GM19025 (cell line): ENCODE results near the gene AMZ1.
A peak's percentile ranks its signal among the peaks of the same experiment; 100 is the strongest.

ENCODE experiments used
- ATAC-seq: cut with Tn5 transposase; IDR thresholded peaks from one replicate; pipeline ENCODE4 v1.9.1; 2021; ENCODE audit warnings: mild to moderate bottlenecking, low read depth, moderate library complexity; ENCODE audit not compliant: unreplicated experiment

The AMZ1 gene, protein sequence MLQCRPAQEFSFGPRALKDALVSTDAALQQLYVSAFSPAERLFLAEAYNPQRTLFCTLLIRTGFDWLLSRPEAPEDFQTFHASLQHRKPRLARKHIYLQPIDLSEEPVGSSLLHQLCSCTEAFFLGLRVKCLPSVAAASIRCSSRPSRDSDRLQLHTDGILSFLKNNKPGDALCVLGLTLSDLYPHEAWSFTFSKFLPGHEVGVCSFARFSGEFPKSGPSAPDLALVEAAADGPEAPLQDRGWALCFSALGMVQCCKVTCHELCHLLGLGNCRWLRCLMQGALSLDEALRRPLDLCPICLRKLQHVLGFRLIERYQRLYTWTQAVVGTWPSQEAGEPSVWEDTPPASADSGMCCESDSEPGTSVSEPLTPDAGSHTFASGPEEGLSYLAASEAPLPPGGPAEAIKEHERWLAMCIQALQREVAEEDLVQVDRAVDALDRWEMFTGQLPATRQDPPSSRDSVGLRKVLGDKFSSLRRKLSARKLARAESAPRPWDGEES

DNA sequence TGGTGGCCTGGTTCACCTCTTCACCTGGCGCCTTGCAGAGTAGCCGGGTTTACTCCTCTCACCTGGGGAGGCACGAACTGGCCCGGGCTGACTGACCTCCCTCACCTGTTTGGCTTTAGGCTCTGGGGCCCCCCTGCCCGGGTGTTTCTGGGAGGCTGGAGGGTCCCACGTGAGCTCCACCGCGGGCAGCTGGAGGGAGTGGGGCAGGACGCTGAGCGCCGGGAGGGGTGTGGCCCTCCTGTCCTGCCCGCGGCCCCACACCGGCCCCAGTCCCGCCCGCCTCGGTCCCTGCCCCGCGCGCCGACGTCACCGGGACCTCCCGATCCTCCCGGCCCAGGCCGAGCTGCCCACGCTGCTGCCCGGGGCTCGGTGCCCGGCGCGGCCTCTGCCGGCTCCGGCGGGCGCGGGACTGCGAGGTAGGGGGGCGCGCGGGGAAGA is at the start of gene AMZ1:
AMZ1 (plus strand) TSS at position 322 of the 438 bp plus-strand sequence. CDS start 12,250 bp downstream, outside the sequence.
- no peak for ATAC-seq

DNA sequence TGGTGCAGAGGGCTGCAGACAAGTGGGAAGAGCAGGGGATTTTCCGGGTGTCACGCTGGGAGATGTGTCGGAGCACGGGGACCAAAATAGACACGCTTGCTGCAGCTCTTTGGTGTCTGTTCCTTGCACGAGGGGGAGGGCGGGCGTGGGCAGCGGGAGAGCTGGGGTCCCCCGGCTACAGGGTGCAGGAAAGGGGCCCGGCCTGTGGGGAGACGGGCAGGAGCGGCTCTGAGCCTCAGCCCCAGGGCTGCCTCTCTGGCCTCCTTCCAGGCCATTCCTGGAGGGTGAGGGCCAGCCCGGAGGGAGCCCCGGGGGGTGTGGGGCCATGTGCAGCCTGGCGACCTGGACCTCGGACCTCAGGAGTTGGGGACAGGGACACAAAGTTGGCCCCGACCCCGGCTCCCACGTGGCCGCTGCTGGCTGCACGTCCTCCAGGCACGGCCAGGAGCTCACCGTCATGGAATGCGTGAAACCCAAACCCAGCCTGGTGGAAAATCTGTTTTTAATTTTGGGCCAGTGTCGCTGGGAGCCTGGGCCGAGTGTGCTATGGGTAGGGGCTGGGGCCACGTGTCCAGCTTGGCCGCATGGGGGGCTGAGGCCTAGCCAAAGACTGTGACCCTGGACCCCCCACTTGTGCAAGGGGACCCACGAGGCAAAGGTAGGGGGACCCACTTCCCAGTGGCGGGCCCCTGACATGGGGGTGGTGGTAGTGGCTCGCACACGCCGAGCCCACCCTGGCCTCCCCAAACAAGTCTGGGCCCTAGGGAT is 49.6 kb upstream of the AMZ1 start:
- no peak for ATAC-seq

DNA sequence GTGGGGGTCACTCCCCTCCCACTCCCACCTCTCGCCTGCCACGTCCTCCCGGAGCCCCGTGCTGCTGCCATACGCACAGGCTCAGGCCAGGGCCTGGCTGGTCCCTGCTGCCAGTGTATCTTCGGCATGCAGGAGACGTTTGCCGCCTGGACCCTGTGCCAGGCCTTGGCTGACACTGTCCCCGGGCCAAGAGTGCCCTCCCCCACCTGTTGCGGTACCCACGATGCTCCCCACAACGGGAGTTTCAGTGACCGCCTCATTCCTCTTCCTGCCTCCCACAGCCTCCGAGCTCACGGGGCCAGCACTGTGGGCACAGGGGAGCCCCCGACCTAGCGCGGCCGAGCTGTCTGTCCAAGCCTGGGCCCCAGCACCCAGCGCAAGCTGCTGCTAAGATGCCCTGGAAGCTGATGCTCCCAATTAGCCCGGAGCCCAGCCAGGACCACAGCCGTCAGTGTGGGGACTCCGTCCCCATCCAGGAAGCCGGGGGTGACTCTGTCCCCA is 48.8 kb upstream of the AMZ1 start:
- no peak for ATAC-seq

DNA sequence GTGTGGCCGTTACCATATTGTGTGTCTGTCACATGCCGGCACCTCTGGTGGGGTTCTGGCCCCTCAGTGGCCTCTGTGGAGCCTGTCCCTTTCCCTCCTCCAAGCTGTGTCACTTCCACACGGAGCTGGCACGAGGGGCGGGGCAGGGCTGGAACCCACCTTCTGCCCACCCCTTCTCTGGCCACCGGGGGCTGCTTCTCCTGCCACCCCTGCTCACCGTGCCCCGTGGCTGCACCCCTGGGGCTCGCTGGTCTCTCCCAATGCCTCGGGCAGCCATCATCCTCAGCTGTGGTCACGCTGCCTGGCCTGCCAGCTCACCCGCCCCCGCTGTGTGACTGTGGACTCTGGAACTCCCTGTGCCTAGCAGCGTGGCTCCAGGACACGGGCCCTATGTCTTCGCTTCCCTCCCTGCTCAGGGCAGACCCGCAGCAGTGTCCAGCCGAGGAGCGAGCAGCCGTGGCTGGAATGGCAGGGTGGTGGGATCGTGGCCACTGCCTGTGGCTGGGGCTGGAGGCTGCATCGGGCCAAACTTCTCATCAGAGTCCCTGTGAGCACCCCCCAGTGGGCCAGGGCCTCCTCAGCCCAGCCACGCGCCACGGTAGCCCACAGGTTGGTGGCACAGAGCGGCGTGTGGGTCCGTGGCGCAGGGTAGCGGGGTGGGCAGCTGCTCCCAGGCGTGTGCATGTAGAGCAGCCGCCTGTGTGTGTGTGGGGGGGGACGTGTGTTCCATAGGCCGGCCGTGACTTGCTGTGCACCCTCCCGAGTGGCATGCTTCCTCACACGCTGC is 48.1 kb upstream of the AMZ1 start:
- no peak for ATAC-seq

DNA sequence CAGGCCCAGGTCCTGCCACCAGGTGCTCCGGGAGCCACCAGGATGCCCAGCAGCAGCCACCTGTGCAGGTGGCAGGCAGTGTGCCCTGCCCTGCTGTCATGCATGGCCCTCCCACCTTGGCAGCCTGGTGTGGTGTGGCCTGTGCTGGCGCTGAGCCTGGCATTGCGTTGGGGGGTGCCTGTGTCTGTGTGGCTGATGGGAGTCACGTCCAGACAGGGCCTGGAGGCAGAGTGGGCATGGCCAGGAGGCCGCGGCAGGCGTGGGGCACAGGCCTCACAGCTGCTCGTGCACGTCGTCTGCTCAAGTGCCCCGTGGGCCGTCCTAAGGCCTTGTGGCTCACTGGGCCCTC is 47.5 kb upstream of the AMZ1 start:
- no peak for ATAC-seq

DNA sequence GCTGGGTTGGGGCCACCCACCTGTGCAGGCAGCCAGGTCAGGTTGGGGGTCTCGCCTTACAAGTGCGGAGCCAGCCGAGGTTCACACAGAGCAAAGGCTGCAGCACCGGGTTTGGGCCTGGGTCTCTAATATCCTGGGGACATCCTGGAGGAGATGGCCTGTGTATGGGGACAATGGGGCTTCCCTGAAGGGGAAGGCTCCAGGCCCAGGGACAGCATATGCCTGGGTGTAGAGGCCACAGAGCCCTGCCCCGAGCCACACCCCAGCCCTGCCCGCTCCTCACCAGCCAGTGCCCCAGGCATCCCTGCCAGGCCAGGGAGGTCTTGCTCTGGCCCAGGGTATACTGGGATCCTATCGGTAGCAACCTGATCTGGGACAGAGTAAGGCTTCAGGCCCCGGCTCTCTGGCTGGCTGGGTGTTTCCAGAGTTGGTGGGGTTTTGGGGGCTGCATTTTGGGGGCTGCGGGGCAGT is 47.1 kb upstream of the AMZ1 start:
- ATAC-seq = no peak

DNA sequence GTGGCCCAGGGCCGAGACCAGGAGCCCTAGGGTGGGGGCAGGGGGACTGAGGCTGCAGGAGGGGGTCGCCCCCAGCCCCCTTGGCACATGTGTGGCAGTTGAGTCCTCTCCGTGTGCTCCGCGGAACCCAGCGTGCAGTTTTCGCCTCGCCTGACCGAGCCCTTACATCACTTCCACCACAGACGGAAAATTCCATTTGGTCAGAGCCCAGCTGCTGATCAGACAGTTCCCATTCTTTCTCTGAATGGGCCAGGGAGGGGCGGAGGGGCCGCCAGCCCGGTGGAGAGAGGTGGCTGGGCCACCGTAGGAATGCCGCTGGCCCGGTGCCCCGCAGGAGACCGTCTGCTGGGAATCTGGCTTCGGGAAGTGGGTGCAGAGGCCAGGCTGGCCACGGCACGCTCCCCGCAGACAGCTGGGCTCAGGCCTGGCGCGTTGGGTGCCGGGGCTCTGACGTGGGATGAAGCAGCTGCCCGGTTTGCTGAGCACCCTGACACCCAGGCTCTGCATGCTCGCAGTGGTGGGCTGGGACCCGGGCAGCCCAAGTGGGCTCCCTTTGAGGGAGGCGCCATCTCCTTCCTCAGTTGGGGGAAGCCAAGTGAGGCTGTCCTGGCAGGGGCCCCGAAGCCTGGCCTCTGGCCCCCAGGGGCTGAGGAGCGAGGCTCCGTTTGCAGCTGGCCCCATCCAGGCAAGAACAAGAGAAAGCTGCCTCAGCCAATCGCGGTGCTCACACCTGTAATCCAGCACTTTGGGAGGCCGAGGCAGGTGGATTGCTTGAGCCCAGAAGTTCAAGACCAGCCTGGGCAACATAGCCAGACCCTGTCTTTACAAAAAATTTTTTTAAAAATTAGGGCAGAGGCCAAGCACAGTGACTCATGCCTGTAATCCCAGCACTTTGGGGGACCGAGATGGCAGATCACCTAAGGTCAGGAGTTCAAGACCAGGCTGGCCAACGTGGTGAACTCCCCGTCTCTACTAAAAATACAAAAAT is 46.3 kb upstream of the AMZ1 start:
- ATAC-seq = peak; percentile 34

DNA sequence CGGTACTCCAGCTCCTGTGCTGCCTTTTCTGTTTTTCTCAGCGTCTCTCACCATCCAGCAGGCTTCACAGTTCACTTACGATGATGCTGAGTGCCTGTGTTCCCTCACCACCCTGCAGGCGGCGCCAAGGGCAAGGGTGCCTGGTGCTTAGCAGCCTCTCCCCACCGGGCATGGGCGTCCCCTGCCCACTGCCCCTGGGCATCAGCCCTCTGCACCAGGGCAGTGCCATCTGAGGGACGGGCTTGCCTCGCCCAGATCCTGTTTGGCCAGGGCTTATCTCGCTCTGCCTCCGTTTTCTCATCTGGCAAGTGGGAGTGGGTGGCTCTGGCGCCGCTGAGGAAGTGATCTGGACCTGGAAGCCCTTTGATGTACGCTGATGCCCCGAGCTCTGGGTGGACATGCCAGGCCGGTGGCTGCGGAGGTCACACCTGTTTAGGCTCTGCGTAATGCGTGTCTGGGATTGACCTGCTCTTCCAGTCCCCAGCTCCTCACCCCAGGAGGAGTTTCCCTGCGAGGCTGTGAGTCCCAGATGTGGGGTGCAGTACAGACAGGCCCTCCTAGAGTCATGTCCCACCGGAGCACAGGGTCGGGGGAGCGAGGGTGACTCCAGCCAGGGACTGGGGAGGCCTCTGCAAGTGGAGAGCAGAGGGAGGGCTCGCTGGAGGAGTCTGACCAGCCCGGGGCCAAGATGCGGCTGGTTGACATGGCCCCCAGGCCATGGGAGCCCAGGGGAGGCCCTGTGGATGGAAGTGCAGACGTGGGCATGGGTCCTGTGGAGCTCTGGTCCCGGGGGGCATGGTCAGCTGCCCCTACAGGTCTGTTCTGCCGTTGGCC is 44.4 kb upstream of the AMZ1 start:
- no peak for ATAC-seq

DNA sequence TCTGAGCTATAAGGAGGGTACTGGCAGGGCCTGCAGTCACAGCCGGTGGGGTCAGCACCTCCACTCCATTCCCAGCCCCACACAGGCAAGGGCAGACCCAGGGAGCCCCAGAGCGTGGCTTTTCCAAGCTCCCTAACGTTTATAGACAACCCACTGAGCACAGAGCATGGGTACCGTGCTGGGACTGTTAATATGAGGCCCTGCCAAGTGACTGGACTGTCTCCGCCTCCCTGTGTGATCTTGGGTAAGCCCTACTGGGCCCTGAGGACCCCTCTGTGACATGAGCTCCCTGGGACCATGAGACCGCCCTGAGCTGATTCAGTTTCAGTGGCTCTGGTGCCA is 43.8 kb upstream of the AMZ1 start:
- ATAC-seq = no peak

DNA sequence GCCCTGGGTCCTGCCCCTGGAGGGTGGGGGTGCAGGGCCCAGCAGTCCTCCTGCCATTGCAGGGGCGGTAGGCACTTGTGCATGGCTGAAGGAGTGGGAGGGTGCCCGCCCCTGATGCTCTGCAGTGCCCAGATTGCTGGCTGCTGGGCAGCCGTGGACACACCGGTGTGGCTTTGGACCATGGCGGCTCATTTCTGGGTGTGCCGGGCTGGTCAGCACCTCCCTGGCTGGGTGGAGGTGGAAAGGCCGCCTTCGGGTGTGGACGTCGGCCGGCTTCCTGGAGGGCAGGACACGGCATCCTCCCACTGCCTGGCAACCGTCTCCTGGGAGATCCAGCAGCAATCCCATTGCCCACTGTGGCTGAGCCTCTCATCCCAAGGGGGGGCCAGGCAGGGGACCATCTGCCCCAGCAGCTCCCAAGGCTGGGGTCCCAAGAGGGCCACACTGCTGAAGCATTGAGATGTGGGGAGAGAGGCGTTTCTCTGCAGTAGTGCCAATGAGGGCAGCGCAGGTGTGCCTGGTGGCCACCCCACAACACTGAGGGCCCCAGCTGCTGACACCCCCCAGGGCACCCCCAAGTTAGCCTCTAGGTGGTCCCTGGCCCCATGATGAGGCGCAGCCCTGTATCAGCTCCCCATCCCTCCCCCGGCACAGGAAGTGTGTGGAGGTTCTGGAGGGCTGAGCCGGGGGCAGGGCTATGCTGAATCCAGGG is 43.3 kb upstream of the AMZ1 start:
- peak; percentile 26 for ATAC-seq

DNA sequence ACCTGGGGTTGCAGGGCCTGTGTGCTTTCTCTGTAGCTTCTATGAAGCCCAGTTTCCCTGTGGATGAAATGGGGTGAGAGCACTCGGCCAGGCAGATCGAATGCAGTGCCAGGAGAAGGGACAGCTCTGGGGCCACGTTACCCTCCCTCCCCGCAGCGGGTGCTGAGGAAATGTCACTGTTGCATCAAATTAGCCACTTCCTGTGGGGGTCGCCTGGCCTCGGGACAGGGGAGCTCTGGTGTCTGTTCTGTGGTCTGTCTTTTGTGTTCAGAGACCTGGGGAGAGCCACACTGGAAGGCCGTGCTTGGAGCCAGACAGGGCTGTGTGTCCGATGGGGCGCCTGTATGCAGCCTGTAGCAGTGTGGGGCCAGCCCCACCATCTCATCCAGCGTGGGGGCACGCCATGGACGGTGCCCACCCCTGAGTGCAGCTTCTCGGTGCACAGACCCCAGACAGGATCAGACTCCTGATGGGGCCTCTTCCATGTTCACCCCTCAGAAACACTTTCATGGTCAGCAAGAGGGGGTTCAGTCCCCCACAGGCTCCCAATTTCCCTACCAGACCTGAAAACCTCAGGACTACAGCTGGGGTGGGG is 42.6 kb upstream of the AMZ1 start:
- peak; percentile 44 for ATAC-seq

DNA sequence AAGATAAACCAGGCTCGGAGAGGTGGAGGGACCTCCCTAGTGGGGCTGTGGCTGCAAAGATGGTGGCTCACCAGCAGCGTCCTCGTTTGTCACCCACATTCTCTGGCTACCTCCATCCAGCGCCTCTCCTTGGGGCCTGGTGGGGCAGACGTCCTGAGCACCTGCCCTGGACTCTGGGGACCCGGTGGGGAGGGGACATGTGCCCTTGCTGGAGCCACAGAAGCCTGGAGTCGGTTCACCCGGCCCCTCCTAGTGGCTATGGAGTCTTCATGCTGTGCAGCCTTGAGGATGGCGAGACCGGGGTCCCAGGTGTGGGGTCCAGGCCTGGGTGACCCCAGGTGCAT is 41.7 kb upstream of the AMZ1 start:
- no peak for ATAC-seq

DNA sequence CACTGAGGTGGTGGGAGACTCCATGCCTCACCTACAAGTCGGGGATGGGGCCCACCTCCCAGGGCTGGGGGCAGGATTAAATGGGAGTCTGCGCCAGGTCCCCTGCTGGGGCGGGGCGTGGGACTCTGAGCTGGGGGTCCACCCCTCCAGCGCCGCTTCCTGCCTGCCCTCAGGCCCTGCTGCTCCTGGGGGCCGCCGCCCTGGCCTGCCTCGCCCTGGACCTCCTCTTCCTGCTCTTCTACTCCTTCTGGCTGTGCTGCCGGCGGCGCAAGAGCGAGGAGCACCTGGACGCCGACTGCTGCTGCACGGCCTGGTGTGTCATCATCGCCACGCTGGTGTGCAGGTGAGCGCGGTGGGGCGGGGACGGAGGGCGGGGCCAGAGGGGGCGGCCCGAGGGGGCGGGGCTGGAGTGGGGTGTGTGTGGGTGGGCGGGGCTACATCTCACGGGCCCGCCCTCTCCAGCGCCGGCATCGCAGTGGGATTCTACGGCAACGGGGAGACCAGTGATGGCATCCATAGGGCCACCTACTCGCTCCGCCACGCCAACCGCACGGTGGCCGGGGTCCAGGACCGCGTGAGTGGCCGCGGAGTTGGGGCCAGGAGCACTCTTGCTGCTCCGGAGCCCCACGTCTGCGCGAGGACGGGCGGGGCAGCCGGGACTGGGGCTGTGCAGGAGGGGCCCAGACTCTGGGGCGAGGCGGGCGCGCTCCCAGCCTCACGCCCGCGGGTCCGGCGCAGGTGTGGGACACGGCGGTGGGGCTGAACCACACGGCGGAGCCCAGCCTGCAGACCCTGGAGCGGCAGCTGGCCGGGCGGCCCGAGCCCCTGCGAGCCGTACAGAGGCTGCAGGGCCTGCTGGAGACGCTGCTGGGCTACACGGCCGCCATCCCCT is 41.1 kb upstream of the AMZ1 start:
- no peak for ATAC-seq

DNA sequence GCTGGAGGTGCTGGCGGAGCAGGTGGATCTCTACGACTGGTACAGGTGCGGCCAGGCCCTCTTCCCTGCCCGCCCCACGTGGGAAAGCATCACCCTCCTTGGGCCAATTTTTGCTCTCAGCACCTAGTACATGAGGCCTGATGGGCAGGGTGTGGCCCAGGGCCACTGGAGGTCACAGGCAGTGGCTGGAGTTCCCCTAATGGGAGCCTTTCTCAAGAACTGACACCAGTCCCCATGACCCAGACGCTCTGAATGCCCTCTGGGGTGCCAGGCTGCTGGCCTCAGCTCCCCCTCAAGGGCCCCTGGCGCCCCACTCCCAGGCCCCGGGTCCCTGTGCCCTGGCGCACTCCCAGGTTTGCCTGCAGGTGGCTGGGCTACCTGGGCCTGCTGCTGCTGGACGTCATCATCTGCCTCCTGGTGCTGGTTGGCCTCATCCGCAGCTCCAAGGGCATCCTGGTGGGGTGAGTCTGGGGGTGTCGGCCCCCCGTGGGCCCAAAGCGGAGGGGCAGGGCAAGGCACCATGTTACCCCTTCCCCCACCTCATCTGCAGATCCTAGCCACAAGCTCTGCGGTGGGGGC is 40.3 kb upstream of the AMZ1 start:
- ATAC-seq = no peak

DNA sequence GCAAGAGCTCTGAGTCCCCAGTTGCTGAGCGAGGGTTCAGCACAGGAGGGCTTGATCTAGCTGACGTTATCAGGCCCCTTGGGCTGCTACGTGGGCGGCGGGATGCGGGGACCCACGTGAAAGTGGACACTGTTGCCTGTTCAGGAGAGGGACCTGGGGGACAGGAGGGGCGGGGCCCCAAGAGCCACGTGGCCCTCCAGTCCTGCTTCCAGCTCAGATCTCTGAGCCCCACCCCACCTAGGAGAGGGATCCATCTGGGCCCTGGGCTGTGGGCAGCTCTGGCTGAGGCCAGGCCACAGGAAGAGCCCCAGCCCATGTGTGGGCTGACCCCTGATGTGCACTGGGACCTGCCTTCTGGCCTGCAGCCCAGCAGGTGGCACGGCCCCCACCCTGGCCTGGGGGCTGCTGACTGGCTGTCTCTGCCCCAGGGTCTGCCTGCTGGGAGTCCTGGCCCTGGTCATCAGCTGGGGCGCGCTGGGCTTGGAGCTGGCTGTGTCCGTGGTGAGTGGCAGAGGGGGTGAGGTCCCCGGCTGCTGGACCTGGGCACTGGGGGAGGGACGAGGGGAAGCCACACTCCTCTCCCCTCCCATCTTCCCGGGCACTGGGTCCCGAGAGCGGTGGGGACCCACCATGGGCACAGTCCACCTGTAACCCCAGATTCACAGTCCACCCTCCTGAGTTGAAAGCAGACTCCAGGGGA is 38.7 kb upstream of the AMZ1 start:
- ATAC-seq = no peak

DNA sequence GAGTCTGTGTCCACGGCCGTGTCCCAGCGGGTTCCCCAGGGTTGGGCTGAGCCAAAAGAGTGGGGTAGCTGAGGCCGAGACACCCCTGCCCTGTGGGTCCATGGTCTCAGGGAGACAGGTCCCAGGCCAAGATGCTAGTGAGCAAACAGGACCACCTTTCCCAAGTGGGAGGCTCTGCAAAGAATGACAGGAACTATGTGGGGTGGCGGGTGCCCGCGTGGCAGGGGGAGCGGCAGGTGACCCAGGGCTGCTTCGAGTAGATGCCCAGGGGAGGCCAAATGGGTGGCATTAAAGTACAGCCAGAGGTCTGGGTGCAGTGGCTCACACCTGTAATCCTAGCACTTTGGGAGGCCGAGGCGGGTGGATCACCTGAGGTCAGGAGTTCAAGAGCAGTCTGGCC is 38.0 kb upstream of the AMZ1 start:
- ATAC-seq = no peak
